Measurements from ENCODE around the gene PSME1.

DNA sequence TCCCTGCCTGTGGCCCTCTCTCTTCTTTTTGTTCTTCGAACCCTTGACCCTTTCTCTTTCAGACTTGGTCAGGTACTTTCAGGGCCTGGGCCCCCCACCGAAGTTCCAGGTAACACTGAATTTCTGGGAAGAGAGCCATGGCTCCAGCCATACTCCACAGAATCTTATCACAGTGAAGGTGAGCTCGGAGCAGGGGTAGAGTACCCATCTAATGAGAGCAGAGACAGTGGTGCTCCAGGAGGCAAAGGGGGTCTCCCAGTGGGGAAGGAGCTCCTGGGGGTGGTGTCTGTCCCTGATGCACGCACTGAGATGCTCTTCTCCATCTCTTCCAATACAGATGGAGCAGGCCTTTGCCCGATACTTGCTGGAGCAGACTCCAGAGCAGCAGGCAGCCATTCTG, 29.8 kb downstream of the PSME1 start:
- TF ChIP-seq, protein P1, sequence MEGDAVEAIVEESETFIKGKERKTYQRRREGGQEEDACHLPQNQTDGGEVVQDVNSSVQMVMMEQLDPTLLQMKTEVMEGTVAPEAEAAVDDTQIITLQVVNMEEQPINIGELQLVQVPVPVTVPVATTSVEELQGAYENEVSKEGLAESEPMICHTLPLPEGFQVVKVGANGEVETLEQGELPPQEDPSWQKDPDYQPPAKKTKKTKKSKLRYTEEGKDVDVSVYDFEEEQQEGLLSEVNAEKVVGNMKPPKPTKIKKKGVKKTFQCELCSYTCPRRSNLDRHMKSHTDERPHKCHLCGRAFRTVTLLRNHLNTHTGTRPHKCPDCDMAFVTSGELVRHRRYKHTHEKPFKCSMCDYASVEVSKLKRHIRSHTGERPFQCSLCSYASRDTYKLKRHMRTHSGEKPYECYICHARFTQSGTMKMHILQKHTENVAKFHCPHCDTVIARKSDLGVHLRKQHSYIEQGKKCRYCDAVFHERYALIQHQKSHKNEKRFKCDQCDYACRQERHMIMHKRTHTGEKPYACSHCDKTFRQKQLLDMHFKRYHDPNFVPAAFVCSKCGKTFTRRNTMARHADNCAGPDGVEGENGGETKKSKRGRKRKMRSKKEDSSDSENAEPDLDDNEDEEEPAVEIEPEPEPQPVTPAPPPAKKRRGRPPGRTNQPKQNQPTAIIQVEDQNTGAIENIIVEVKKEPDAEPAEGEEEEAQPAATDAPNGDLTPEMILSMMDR (IDR thresholded peaks at IDR 0.05), result no peak
- no peak for TF ChIP-seq POLR2A (IDR thresholded peaks at IDR 0.05)
